ENCODE measurements around the gene PARD3B. TPM values are rescaled to one million over a fixed set of nuclear protein-coding genes. Genes with fewer than 3 reads are reported as not detected.

The PARD3B gene
- total and polyA plus RNA-seq, 2 of the 4 experiments (the other 2 are of a cell fraction): 3.3 to 15.6 TPM

- ChIA-PET CTCF (no interaction called here), POLR2A (ENCODE audit: unreplicated experiment) (no interaction called here)
- H3K56ac ChIP-seq (ENCODE audit: extremely low read depth, insufficient read depth, low read length): no peak overlapping the region
- no CpG with 5 or more reads among the region's 2 CpGs for WGBS, 2 experiments (ENCODE audit: extremely low coverage in 2 of 2, insufficient read length in 1 of 2)
- H3K18ac ChIP-seq (ENCODE audit: low read depth, low read length): no peak overlapping the region
- H3K36me3 ChIP-seq (ENCODE audit: control insufficient read depth, insufficient read depth, low read length): no peaks in the 10 kb centered on the region
- H4K8ac ChIP-seq (ENCODE audit: low read depth in 2 of 2, low read length in 2 of 2): no peak overlapping the region
- H3K4me1 ChIP-seq (ENCODE audit: control insufficient read depth, insufficient read depth, low read length): no peaks in the 10 kb centered on the region
- H3K9me1 ChIP-seq (ENCODE audit: insufficient read depth, low read length): 0 out of 2 replicates have a peak, but pooled peaks cover 2% of the 10 kb centered on the region
- H4K91ac ChIP-seq (ENCODE audit: insufficient read depth, low read depth, low read length): no peak overlapping the region
- H3K27me3 ChIP-seq (ENCODE audit: control insufficient read depth, insufficient read depth, low read length): no peaks in the 10 kb centered on the region
- H3K27ac ChIP-seq (ENCODE audit: insufficient read depth, low read length): no peak overlapping the region
- no peak overlapping the region for H2BK20ac ChIP-seq (ENCODE audit: low read depth, low read length)
- ATAC-seq (ENCODE audit: low read depth) (no peak), DNase-seq (no peak)
- H3K23ac ChIP-seq (ENCODE audit: low read depth, low read length): no peak overlapping the region
- no peaks in the 10 kb centered on the region for H4K20me1 ChIP-seq (ENCODE audit: insufficient read depth, low read length)
- no peak overlapping the region for H2BK5ac ChIP-seq (ENCODE audit: low read depth, low read length, poor library complexity, severe bottlenecking)
- no peak overlapping the region for H2BK120ac ChIP-seq (ENCODE audit: low read depth, low read length)
- in situ Hi-C loops (cut with MboI; ENCODE audit: low sequenced_read_pairs) (no loop called here), intact Hi-C loops (cut with micrococcal nuclease) (no loop called here), dilution Hi-C loops (cut with HindIII; ENCODE audit: low sequenced_read_pairs, unreplicated experiment) (no loop called here)
- no peak overlapping the region for H2AK9ac ChIP-seq (replicated peaks; ENCODE audit: low read depth, low read length, poor library complexity)
- no peak overlapping the region for H3K4ac ChIP-seq (ENCODE audit: low read depth, low read length)
- H3K9me3 ChIP-seq (ENCODE audit: control insufficient read depth, insufficient read depth, low read length): no peaks in the 10 kb centered on the region
- no TSS peak for BruUV-seq (replicated peaks)
- H3K4me3 ChIP-seq (ENCODE audit: insufficient read depth, low read depth, low read length): no peak overlapping the region
- H3K9ac ChIP-seq (ENCODE audit: low read depth, low read length): no peak overlapping the region
- no peak overlapping the region for H2BK15ac ChIP-seq (ENCODE audit: low read depth, low read length)
- no peak overlapping the region for H4K5ac ChIP-seq (ENCODE audit: low read depth, low read length)
- H3K79me1 ChIP-seq (ENCODE audit: low read depth in 1 of 2, low read length in 2 of 2): no peaks in the 10 kb centered on the region
- H2AFZ ChIP-seq (replicated peaks; ENCODE audit: low read length, poor library complexity): no peak overlapping the region
- TF ChIP-seq ELK1 (IDR thresholded peaks at IDR 0.05; ENCODE audit: borderline replicate concordance, low read depth, low read length) (no peak), NFE2L2 (IDR thresholded peaks at IDR 0.05; ENCODE audit: low read depth, low read length) (no peak), CEBPB (IDR thresholded peaks at IDR 0.05; ENCODE audit: low read depth, low read length) (no peak), MAFK (IDR thresholded peaks at IDR 0.05; ENCODE audit: low read depth, low read length) (no peak), CTCF (conservative IDR thresholded peaks at IDR 0.05; ENCODE audit: low read depth, low read length) (no peak), MAZ (IDR thresholded peaks at IDR 0.05; ENCODE audit: borderline replicate concordance, low read depth, low read length) (no peak)
- H3K14ac ChIP-seq (replicated peaks; ENCODE audit: low read depth, low read length): no peak overlapping the region
- no peak overlapping the region for H3K4me2 ChIP-seq (ENCODE audit: low read depth, low read length)
- H2AK5ac ChIP-seq (ENCODE audit: low read depth, low read length): no peak overlapping the region
These were observed 40.7 kb upstream of the PARD3B start for GRCh38 chr2:204504594-204504993.
